Kidney epithelial cell (primary cell): ENCODE results near the gene PDE2A. TPM values are rescaled to one million over a fixed set of nuclear protein-coding genes. Genes with fewer than 3 reads are reported as not detected.

Experiments
- DNase-seq: peaks from one replicate; pipeline ENCODE4 v3.0.0-alpha.2; 2010; ENCODE audit warnings: low read depth
- H3K27me3 ChIP-seq: 2 replicates; pipeline ENCODE4 v1.6.0; 2011; ENCODE audit warnings: low read length; ENCODE audit not compliant: control insufficient read depth, insufficient read depth
- H3K36me3 ChIP-seq: 2 replicates; pipeline ENCODE4 v1.5.1; 2011; ENCODE audit warnings: low read length; ENCODE audit not compliant: control insufficient read depth, insufficient read depth
- H3K4me3 ChIP-seq: 2 replicates; pipeline ENCODE4 v1.5.1; 2011; ENCODE audit warnings: low read depth, mild to moderate bottlenecking, control low read depth, low read length
- total RNA-seq: library from RNA; depleted of rRNA; stranded (reverse); fragments of >200 nt; gene quantifications from 2 replicates; pipeline ENCODE4 v1.2.3, GENCODE V29; 2015
- TF ChIP-seq, protein P1 (sequence below): IDR thresholded peaks from 2 replicates; pipeline ENCODE4 v1.5.1; 2011; ENCODE audit warnings: mild to moderate bottlenecking, moderate library complexity, low read length, control low read depth, inconsistent platforms; ENCODE audit not compliant: insufficient read depth, poor library complexity, severe bottlenecking

The PDE2A gene
- total RNA-seq, 1 donor from 2014 or later = 4.3 TPM

DNA sequence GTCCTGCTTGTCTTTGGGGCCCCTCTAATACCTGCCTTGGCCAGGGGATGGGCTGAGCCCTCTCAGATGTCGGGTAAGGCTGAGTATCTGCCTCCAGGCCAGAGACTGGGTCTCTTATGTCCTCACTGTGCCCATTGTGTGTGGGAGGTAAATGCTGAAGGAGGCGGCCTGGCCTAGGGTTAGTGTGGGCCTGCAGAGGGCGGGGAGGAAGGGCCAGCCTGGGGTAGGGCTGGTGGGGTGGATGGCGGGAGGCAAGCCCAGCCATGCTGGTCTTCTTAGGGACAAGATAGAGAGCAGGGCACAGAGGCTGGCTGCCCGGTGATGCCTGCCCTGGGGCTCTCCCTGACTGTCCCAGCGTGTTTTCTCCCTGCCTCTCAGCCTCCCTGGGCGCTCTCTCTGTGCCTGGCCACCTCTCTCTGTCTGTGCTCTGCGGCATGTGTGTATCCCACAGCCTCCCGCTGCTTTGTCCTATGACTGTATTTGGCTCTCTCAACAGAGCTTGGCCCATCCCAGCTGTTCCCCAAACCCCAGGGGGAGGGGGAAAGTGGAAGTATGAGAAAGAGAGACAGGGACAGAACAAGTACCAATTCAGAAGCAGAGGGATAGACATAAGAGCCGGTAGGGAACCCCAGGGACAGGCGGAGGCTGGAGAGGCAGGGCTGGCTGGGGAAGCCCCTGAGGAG is 57.0 kb downstream of the PDE2A start:
- no peak for DNase-seq
- Histone ChIP-seq H3K4me3 (no peak overlapping the region), H3K27me3 (peaks cover 38% of the 10 kb centered on the region), H3K36me3 (no peaks in the 10 kb centered on the region)
- TF ChIP-seq, protein P1, sequence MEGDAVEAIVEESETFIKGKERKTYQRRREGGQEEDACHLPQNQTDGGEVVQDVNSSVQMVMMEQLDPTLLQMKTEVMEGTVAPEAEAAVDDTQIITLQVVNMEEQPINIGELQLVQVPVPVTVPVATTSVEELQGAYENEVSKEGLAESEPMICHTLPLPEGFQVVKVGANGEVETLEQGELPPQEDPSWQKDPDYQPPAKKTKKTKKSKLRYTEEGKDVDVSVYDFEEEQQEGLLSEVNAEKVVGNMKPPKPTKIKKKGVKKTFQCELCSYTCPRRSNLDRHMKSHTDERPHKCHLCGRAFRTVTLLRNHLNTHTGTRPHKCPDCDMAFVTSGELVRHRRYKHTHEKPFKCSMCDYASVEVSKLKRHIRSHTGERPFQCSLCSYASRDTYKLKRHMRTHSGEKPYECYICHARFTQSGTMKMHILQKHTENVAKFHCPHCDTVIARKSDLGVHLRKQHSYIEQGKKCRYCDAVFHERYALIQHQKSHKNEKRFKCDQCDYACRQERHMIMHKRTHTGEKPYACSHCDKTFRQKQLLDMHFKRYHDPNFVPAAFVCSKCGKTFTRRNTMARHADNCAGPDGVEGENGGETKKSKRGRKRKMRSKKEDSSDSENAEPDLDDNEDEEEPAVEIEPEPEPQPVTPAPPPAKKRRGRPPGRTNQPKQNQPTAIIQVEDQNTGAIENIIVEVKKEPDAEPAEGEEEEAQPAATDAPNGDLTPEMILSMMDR = no peak

DNA sequence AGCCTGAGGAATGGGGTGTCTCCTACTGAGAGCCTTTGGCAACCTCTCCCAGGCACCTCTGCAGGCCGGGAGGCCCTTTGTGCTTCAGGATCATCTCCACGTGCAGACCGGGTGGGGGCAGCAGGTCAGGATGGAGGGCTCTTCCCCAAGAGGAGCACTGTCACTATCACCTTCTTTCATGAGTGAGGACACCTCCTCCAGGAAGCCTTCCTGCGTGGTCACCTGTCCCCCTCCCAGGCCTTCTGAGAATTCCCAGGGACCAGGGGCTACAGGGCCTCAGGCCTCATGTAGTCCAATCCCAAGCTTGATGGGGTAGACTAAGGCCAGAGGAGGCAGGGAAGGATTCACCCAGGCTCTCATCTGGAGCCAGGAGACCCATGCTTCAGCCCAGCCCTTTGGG is 57.6 kb downstream of the PDE2A start:
- DNase-seq = no peak
- TF ChIP-seq, protein P1 = no peak
- peaks cover 39% of the 10 kb centered on the region for H3K27me3 ChIP-seq
- no peaks in the 10 kb centered on the region for H3K36me3 ChIP-seq
- H3K4me3 ChIP-seq = no peak overlapping the region

DNA sequence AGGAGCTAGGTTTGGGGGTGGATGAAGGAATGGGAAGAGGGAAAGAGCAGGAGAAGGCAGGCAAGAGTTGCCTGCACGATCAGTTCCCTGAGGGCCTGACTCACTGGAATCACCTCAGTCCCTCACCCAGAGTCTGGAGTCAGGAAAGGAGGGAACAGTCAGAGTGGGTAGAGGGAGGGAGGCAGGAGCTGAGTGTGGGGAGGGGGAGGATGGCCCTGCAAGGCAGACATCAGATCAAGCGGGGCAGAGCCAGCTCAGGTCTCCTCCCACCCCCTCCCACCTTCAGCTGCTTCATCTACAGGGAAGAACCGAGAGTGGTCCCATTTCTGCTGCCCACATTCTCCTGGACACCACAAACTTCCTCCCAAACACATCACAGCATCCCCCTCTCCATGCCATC is 58.9 kb downstream of the PDE2A start:
- H3K36me3 ChIP-seq = no peaks in the 10 kb centered on the region
- DNase-seq = no peak
- TF ChIP-seq, protein P1 = no peak
- no peak overlapping the region for H3K4me3 ChIP-seq
- peaks cover 39% of the 10 kb centered on the region for H3K27me3 ChIP-seq

DNA sequence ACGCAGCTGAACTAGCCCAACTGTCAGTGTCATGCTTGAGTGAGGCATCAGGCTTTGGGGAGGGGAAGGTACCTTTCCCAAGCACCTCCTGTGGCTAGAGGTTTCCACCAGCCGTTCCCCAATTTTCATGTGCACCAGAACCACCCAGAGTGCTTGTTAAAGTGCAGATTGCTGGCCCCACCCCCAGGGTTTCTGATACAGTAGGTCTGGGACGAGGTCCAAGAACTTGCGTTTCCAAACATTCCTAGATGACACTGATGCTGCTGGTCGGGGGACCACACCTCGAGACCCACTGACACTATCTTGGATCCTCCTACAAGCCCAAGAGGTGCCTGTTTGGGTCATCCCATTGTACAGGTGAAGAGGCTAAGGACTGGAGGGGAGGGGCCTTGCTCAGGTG is 59.8 kb downstream of the PDE2A start:
- DNase-seq = no peak
- peaks cover 39% of the 10 kb centered on the region for H3K27me3 ChIP-seq
- H3K36me3 ChIP-seq = no peaks in the 10 kb centered on the region
- TF ChIP-seq, protein P1 = no peak
- no peak overlapping the region for H3K4me3 ChIP-seq

DNA sequence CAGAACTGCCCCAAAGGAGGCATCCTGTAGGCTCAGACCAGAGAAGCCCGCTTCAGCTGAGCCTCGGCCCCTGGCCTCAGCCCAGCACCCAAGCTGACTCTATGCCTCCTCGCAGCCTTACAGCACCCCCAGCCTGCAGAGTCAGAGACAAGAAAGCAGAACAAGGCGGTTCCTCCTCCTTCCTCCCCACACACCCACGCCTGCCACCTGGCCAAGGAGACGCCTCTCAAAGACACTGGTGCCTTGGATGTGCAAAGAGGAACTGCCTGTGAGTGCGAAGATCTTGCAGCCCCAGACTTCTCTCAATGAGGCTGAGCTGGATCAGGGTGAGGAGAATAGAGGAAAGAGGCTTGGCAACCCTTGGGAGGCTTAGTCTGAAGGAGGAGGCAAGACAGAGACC is 60.2 kb downstream of the PDE2A start:
- Histone ChIP-seq H3K4me3 (no peak overlapping the region), H3K36me3 (no peaks in the 10 kb centered on the region), H3K27me3 (peaks cover 39% of the 10 kb centered on the region)
- DNase-seq = no peak
- TF ChIP-seq, protein P1 = no peak

DNA sequence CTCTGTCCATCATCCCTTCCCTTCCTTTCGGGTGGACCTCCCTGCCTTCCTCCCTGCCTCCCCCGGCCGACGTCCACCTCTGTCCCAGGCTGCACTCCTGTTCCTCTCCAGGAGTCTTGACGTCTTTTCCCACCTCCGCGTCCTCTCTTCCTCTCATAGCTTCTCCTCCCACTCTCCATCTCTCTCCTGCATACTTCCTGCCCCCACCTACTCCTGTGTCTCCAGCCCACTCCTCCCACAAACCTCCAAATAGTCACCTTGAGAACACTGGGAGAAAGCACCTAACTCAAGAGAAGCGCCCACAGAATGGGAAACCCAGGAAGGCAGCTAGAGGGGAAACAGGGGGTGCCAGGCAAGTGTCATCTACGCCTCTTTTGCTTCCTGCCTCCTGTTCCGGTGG is 60.8 kb downstream of the PDE2A start:
- no peak overlapping the region for H3K4me3 ChIP-seq
- peaks cover 39% of the 10 kb centered on the region for H3K27me3 ChIP-seq
- H3K36me3 ChIP-seq = no peaks in the 10 kb centered on the region
- TF ChIP-seq, protein P1 = no peak
- DNase-seq = no peak
